Measurements from ENCODE around the gene OPRD1.

DNA sequence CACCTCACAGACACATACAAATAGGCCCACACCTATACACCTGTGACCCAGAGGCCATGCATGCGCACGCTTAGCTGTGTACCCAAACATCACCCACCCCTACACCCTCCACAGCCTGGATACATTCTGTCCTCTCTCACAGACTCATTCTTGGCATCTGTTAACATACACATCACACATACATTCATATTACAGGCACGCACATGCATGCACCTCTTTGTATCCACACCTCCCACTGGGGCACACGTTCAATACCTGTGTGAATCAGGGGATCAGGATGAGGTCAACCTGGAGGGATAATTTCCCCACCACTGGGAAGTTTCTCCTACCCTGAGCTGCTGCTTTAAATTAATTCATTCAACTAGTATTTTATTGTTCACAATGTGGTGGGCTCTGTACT lies 66.8 kb downstream of the OPRD1 start:
- TF ChIP-seq, protein P1, sequence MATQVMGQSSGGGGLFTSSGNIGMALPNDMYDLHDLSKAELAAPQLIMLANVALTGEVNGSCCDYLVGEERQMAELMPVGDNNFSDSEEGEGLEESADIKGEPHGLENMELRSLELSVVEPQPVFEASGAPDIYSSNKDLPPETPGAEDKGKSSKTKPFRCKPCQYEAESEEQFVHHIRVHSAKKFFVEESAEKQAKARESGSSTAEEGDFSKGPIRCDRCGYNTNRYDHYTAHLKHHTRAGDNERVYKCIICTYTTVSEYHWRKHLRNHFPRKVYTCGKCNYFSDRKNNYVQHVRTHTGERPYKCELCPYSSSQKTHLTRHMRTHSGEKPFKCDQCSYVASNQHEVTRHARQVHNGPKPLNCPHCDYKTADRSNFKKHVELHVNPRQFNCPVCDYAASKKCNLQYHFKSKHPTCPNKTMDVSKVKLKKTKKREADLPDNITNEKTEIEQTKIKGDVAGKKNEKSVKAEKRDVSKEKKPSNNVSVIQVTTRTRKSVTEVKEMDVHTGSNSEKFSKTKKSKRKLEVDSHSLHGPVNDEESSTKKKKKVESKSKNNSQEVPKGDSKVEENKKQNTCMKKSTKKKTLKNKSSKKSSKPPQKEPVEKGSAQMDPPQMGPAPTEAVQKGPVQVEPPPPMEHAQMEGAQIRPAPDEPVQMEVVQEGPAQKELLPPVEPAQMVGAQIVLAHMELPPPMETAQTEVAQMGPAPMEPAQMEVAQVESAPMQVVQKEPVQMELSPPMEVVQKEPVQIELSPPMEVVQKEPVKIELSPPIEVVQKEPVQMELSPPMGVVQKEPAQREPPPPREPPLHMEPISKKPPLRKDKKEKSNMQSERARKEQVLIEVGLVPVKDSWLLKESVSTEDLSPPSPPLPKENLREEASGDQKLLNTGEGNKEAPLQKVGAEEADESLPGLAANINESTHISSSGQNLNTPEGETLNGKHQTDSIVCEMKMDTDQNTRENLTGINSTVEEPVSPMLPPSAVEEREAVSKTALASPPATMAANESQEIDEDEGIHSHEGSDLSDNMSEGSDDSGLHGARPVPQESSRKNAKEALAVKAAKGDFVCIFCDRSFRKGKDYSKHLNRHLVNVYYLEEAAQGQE (IDR thresholded peaks at IDR 0.05; ENCODE audit: low read depth): no peak
- TF ChIP-seq TAF1 (IDR thresholded peaks at IDR 0.05; ENCODE audit: low read depth) (no peak), CREB1 (IDR thresholded peaks at IDR 0.05; ENCODE audit: low read depth) (no peak), EP300 (IDR thresholded peaks at IDR 0.05; ENCODE audit: borderline replicate concordance) (no peak), CEBPB (IDR thresholded peaks at IDR 0.05) (no peak), TCF12 (IDR thresholded peaks at IDR 0.05; ENCODE audit: low read depth) (no peak), FOXM1 (IDR thresholded peaks at IDR 0.05; ENCODE audit: borderline replicate concordance, low read depth) (no peak)

Measured in Ishikawa (cell line).